ENCODE data around the gene ERG28. TPM values are rescaled to one million over a fixed set of nuclear protein-coding genes. Genes with fewer than 3 reads are reported as not detected.

Gene ERG28
- total RNA-seq, 1 experiment from 2014 or later = 18.4 TPM

GRCh38 chr14:75655235-75655634, 5.4 kb downstream of the ERG28 start:
- BruUV-seq (replicated peaks) = no TSS peak
- H3K79me2 ChIP-seq (ENCODE audit: insufficient read depth, low read length) = 0 out of 2 replicates have a peak, but pooled peaks cover 9% of the 10 kb centered on the region
- TF ChIP-seq EGR1 (IDR thresholded peaks at IDR 0.05; ENCODE audit: low read depth) (no peak), EZH2phosphoT487 (IDR thresholded peaks at IDR 0.05; ENCODE audit: borderline replicate concordance) (no peak), POLR2AphosphoS5 (IDR thresholded peaks at IDR 0.05; ENCODE audit: low read depth, low read length) (no peak)
- no peak overlapping the region for H3K4me2 ChIP-seq (ENCODE audit: low read length)
- no peak overlapping the region for H3K27ac ChIP-seq (ENCODE audit: low read depth, low read length)
- POLR2A ChIA-PET = no interaction called here
- H3K9me3 ChIP-seq (ENCODE audit: control insufficient read depth in 1 of 2, insufficient read depth in 1 of 2, low read depth in 1 of 2, low read length in 2 of 2) = no peaks in the 10 kb centered on the region
- RAD21 ChIA-PET (ENCODE audit: low non-redundant PET in 1 of 2, low total read pairs in 2 of 2, uncharacterized antibody in 2 of 2, unreplicated experiment in 2 of 2) = interaction anchor here (1.6 to 1.8 kb wide), 2 partner anchors 77 to 78 kb away, joined by 9 read pairs; partner anchors contain the start of gene FLVCR2 (in 1 of the 2)
- no peak for DNase-seq (ENCODE audit: low read depth, low spot score)
- no peak overlapping the region for H3K4me3 ChIP-seq (replicated peaks in 1 of 2; ENCODE audit: low read depth in 1 of 2, low read length in 2 of 2)
- H4K20me1 ChIP-seq (ENCODE audit: insufficient read depth) = no peaks in the 10 kb centered on the region
- peaks cover 0 to 14% of the 10 kb centered on the region in 2 experiments; a peak in 2 of 4 replicates for H3K36me3 ChIP-seq (ENCODE audit: control insufficient read depth in 1 of 2, insufficient read depth in 2 of 2, low read length in 2 of 2)
- H3K9me2 ChIP-seq (ENCODE audit: insufficient read depth) = no peaks in the 10 kb centered on the region
- no peak overlapping the region for H3K9ac ChIP-seq (ENCODE audit: low read length)
- H3K27me3 ChIP-seq (ENCODE audit: insufficient read depth, low read length) = no peaks in the 10 kb centered on the region
- ATAC-seq = no peak
- H3K4me1 ChIP-seq (ENCODE audit: control insufficient read depth in 1 of 2, insufficient read depth in 2 of 2, low read length in 2 of 2) = peaks cover 3 to 6% of the 10 kb centered on the region in 2 experiments; a peak in 2 of 4 replicates
- H2AFZ ChIP-seq (ENCODE audit: low read depth, low read length, poor library complexity, severe bottlenecking) = no peak overlapping the region
- CTCF ChIA-PET = interaction anchor here (0.6 to 5.6 kb wide), 7 partner anchors 17 to 360 kb away, joined by 3 to 84 read pairs (median 6); partner anchors contain the start of gene FLVCR2
- intact Hi-C loops (cut with micrococcal nuclease) = no loop called here

GRCh38 chr14:75654127-75654732, 6.4 kb downstream of the ERG28 start:
- Histone ChIP-seq H3K9ac (ENCODE audit: low read length) (no peak overlapping the region), H3K27ac (ENCODE audit: low read depth, low read length) (no peak overlapping the region), H3K9me3 (ENCODE audit: control insufficient read depth in 1 of 2, insufficient read depth in 1 of 2, low read depth in 1 of 2, low read length in 2 of 2) (no peaks in the 10 kb centered on the region), H4K20me1 (ENCODE audit: insufficient read depth) (no peaks in the 10 kb centered on the region), H3K4me2 (ENCODE audit: low read length) (no peak overlapping the region), H2AFZ (ENCODE audit: low read depth, low read length, poor library complexity, severe bottlenecking) (no peak overlapping the region), H3K36me3 (ENCODE audit: control insufficient read depth in 1 of 2, insufficient read depth in 2 of 2, low read length in 2 of 2) (peaks cover 0 to 17% of the 10 kb centered on the region in 2 experiments; a peak in 2 of 4 replicates), H3K27me3 (ENCODE audit: insufficient read depth, low read length) (no peaks in the 10 kb centered on the region), H3K79me2 (ENCODE audit: insufficient read depth, low read length) (no peaks in the 10 kb centered on the region), H3K4me3 (replicated peaks in 1 of 2; ENCODE audit: low read depth in 1 of 2, low read length in 2 of 2) (no peak overlapping the region), H3K9me2 (ENCODE audit: insufficient read depth) (no peaks in the 10 kb centered on the region), H3K4me1 (ENCODE audit: control insufficient read depth in 1 of 2, insufficient read depth in 2 of 2, low read length in 2 of 2) (peaks cover 0 to 5% of the 10 kb centered on the region in 2 experiments; a peak in 2 of 4 replicates)
- TF ChIP-seq RAD21 (IDR thresholded peaks at IDR 0.05; ENCODE audit: low read depth) (peak; percentile 85), CTCF (IDR thresholded peaks at IDR 0.05 in 2 of 3, conservative IDR thresholded peaks at IDR 0.05 in 1 of 3; ENCODE audit: borderline replicate concordance in 1 of 3, insufficient read depth in 1 of 3, low read depth in 2 of 3, low read length in 2 of 3) (peak; percentile 85 to 99 (median 97)), SRF (IDR thresholded peaks at IDR 0.05; ENCODE audit: low read depth) (no peak)
- DNase-seq (ENCODE audit: low read depth, low spot score) (peak; percentile 44), ATAC-seq (peak; percentile 99)
- CTCF ChIA-PET = interaction anchor here (0.6 to 5.6 kb wide), 12 partner anchors 10 to 359 kb away, joined by 3 to 84 read pairs (median 3); partner anchors contain the start of gene FLVCR2
- RAD21 ChIA-PET (ENCODE audit: low non-redundant PET in 1 of 2, low total read pairs in 2 of 2, uncharacterized antibody in 2 of 2, unreplicated experiment in 2 of 2) = interaction anchor here (1.6 to 1.8 kb wide), 2 partner anchors 76 to 77 kb away, joined by 9 read pairs; partner anchors contain the start of gene FLVCR2 (in 1 of the 2)
- POLR2A ChIA-PET = interaction anchor here (1.0 kb wide), 1 partner anchor 77 kb away, joined by 4 read pairs; no protein-coding TSS in a partner anchor
- BruUV-seq (replicated peaks) = no TSS peak
- intact Hi-C loops (cut with micrococcal nuclease) = loop anchor here (1.0 kb wide), 1 partner anchor 77 kb away; no protein-coding TSS in a partner anchor
